HG03060 (cell line): ENCODE measurements around the gene SLC12A3.

Experiments
- ATAC-seq: cut with Tn5 transposase; IDR thresholded peaks from one replicate; pipeline ENCODE4 v1.9.1; 2021; ENCODE audit warnings: low read depth, moderate number of reproducible peaks; ENCODE audit not compliant: unreplicated experiment

SLC12A3 gene

DNA sequence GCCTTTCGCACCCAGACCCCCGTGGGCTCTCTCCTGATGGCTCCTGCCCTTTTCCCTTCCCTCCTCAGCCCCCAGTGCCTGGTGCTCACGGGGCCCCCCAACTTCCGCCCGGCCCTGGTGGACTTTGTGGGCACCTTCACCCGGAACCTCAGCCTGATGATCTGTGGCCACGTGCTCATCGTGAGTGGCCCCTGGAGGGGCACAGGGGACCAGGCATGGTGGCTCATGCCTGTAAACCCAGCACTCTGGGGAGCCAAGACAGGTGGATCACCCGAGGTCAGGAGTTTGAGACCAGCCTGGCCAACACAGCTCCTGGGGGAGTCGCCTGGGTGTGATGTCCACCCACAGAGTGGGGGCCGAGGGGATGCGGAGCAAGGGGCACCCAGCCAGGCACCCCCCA is 21.3 kb downstream of the SLC12A3 start:
- ATAC-seq, result no peak

DNA sequence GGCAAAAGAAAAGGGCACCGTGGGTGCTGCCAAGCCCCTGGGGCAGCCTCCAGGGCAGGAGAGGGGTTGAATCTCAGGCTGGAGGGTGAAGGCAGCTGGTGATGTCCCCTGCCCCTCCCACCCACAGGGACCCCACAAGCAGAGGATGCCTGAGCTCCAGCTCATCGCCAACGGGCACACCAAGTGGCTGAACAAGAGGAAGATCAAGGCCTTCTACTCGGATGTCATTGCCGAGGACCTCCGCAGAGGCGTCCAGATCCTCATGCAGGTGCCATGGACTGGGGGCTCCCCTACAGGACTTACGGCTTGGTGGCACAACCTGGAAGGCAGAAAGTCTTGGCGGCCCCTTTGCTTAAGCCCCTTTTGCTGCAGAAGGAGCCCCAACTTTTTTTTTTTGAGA is 21.8 kb downstream of the SLC12A3 start:
- ATAC-seq, result no peak

DNA sequence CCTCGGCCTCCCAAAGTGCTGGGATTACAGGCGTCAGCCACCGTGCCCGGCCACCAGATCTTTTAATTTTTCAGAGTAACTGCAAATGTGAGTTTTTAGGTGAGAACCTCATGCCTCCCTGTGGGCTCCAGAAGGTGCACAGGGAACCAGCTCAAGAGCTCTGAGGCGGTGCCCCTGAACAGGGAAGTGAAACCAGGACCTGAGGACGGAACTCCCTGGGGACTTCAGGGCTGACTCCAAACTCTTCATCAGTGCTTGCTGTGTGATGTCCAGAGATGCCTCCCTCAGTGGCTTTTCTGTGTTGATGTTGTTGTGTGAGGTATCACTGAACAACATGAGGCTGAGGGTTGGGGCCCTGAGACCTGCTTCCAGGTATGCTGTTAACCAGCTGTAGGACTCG is 23.8 kb downstream of the SLC12A3 start:
- peak; percentile 89 for ATAC-seq

DNA sequence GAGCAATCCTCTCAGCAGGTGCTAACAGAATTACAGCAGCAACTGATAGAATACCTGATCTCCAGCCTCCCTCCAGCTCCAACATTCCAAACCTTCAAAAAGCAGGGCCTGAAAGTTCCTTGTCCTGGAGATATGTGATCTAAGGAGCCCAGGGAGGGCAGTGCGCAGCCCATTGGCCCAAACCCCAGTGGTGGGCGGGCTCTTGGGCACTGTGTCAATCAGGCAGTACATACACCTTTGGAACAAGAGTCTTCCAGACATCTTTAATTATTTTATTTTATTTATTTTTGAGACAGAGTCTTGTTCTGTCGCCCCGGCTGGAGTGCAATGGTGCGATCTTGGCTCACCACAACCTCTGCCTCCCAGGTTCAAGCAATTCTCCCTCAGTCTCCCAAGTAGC is 24.2 kb downstream of the SLC12A3 start:
- no peak for ATAC-seq

DNA sequence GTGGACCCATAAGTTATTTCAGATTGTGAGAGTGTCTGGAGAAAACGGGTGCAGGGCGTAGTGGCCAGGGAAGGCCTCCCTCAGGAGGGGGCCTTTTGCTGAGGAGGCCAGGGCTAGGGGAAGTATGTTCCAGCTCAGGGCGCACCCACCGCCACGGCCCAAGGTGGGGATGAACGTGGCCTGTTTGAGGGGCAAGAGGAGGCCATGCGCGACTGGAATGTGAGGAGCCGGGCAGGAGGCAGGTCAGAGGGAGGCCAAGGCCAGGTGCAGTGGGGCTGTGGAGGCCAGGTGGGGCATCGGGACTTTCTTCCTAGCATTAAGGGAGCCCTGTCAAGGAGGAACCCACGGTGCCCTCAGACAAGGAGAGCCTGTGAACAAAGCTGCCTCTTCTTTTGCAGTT is 26.7 kb downstream of the SLC12A3 start:
- no peak for ATAC-seq

DNA sequence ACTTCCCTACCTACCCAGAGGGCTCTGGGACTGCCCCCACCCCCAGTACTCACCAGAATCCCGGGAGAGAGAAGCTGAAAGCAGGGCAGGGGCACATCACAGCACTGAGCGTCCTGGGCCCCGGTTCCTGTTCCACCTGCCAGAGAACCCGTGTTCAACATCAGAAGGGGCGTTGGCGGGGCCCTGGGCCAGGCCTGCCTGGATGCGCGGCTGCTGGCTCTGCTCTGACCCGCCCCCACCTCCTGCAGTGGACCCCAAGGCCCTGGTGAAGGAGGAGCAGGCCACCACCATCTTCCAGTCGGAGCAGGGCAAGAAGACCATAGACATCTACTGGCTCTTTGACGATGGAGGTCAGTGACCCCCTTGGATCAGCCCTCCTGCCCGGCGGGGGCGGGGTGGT is 27.7 kb downstream of the SLC12A3 start:
- ATAC-seq, result no peak

DNA sequence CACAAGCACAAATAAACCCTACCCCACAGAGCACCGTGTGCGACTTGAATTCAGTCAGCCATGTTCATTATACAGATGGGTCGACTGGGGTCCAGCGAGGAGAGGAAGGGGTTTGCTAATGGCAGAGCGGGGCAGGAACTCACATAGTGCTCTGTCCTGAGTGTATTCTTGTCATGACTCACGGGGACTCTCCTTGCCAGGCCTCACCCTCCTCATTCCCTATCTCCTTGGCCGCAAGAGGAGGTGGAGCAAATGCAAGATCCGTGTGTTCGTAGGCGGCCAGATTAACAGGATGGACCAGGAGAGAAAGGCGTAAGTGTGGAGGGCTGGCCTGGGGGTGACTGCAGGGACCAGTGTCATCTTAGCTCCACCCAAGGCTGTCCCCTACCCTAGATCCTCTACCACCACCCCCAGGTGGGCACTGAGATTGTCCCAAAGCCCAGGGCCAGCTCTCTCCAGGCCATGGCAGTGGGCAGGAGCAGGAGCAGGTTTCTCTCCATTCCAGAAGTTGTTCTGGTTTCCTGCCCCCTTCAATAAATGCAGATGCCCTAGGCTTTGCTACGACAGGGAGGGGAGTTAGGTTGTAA is 29.4 kb downstream of the SLC12A3 start:
- ATAC-seq, result no peak

DNA sequence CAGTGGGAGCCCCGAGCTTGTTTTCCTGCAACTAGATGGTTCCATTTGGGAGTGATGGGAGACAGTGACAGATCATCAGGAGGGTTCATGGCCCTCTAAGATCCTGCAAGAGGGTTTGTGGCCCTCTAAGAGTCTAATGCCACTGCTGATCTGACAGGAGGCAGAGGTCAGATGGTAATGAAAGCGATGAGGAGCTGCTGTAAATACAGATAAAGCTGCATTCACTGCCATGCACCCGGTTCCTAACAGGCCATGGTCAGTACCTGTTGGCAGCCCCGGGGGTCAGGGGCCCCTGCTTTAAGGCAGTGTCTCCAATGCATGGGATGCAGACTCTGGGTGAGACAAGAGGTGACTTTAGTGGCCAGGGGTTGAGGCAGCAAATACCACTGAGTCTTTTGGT is 30.8 kb downstream of the SLC12A3 start:
- ATAC-seq, result no peak

DNA sequence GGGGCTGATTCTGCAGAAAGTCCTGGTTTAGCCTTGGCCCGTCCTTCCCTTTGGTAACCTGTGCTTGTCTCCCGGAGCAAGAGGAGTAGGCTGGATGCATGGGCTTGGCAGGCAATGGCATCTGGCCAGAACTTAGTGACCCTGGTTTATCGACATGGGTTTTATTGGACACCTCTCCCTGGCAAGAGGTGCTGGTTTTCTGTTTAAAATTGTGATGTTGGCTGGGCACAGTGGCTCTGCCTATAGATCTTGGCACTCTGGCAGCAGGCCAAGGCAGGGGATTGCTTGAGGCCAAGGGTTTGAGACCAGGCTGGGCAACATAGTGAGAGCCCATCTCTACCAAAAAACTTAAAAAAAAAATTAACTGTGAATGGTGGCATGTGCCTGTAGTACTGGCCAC is 31.2 kb downstream of the SLC12A3 start:
- ATAC-seq, result no peak

DNA sequence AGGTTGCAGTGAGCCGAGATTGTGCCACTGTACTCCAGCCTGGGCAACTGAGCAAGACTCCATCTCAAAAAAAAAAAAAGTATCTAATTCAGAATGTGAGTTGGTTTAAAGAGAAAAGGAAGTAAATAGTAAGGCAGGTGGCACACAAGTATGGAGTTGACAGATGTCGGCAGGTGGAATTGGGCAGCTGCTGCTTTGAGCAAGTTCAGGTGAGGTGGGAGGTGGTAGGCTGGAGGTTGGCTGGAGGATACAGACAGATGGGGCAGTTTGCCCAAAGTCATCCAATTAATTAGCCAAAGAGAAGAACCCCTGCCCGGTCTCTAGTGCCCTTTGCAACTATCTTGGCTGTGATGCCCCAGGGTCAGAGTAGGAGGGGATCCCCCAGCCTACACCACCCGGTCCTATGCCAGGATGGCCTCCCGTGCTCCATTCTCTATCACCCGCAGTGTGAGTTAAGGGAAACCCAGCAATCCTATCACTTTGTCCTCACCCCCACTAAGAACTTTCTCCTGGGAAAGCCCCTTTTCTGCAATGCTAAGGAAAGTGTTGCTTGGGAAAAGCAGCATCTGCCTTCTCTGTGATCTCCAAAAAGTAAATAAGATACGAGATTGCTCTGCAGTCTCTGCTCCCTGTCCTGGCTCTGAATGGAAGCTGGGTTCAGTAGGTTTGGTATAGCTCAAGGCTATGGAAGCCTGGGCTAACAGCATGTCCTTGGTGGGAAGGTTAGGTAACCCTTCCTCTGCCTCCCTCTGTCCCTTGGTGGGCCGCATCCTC is 32.2 kb downstream of the SLC12A3 start:
- ATAC-seq, result no peak

DNA sequence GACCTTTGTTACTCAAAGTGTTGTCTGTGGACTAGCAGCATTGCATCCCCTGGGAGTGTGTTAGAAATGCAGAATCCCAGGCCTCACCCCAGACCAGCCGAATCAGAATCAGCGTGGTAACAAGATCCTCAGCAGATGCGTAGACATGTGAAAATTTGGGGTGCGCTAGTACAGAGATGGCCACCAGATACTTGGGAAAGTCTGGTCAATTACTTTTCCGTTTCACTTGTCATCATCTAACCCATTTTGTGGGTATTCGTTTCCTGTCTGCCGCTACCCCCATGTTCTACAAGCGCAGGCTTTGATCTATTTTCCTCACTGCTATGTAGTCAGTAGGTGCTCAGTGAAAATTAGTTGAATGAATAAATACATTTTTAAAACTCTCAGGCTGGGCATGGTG is 33.8 kb downstream of the SLC12A3 start:
- ATAC-seq, result no peak

DNA sequence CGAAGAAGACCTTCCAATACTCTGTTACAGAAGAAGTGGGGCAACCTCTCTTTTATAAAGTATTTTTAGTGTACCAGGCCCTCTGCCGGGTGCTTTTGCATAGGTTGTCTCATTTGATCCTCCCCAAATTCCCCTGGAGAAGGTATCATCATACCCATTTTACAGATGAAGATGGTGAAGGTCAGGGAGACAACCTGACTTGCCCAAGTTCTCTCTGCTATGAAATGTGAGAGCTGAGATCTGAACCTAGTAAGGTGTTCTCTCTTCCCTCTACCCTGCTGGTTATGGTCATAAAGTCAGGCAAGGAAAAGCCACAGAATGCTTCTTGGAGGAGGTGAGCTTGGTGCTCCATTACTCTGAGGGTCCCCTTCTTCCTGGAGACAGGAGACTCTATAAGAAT is 38.9 kb downstream of the SLC12A3 start:
- ATAC-seq, result no peak

DNA sequence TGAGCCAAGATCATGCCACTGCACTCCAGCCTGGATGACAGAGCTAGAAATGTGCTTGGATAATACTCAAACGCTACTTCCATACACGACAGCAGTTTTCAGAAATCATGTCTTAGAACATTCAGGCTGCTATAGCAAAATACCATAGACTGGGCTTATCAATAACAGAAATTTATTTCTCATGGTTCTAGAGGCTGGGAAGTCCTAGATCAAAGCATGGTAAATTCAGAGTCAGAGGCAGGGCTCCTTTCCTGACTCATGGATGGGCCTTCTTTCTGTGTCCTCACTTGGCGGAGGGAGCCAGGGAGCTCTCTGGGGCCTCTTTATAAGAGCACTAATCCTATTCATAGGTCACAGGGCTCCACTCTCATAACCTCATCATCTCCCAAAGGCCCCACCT is 42.4 kb downstream of the SLC12A3 start:
- no peak for ATAC-seq

DNA sequence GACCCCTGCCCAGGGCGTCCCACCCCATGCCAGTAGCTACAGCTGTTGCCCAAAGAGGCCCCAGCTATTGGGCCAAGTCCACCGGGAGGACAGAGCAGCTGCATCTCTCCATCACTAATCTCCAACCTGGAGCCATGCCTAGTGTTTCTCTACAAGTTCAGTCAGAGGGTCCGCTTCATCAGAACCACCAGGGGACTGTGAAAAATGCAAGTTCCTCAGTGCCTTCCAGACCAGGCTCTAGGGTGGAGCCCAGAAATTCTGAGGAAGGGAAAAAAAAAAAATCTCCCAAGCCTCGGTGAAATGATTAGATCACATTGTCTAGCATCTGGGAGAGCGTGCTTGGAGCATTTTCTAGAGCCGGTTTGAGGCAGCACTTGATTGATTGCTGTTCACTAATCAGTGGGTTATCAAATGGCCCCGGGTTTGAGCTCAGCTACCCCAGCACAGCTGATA is 44.5 kb downstream of the SLC12A3 start:
- ATAC-seq, result no peak

DNA sequence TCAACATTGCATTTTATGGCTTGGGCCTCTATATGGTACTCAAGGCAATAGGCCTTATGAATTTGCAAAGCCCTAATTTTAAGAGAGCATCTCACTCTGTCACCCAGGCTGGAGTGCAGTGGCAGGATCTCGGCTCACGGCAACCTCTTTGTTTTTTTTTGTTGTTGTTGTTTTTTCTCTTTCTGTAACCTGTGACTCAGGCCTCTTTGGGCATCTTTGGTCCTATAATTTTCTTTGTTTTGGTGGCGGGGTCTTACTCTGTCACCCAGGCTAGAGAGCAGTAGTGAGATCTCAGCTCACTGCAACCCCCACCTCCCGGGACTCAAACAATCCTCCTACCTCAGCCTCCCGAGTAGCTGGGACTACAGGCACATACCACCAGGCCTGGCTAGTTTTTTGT is 45.1 kb downstream of the SLC12A3 start:
- no peak for ATAC-seq

DNA sequence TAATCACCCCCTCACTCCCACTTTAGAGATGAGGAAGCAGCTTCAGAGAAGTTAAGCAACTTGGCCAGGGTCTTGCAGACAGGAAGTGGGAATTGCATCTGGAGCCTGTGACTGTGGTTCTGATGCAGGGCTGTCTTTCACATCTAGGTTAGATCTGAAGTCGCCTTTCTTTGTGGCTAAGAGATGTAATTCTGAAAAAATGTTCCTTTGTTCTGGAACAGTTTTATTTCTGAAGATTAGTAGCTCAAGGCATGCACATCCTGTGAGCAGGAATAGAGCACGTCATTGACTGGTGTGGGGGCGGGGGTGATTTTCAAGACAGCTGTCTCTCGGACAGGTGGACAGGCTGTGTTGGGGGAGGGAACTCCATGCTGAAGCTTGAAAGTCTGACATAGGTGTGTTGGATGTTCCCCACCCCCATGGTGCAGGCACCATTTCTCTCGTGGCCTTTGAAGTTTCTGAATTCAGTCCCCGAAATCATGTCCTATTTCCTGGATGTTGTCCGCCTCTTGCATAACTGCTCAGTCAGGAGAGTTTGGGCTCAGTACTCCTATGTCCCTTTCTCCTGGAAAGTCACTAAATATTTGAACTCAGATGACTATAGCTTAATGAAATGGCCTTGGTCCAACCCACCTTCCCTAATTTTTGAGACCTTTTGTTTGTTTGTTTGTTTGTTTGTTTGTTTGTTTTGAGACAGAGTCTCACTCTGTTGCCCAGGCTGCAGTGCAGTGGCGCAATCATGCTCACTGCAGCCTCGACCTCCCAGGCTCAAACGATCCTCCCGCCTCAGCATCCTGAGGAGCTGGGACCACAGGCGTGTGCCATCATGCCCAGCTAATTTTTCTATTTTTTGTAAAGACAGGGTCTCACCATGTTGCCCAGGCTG is 45.9 kb downstream of the SLC12A3 start:
- no peak for ATAC-seq

DNA sequence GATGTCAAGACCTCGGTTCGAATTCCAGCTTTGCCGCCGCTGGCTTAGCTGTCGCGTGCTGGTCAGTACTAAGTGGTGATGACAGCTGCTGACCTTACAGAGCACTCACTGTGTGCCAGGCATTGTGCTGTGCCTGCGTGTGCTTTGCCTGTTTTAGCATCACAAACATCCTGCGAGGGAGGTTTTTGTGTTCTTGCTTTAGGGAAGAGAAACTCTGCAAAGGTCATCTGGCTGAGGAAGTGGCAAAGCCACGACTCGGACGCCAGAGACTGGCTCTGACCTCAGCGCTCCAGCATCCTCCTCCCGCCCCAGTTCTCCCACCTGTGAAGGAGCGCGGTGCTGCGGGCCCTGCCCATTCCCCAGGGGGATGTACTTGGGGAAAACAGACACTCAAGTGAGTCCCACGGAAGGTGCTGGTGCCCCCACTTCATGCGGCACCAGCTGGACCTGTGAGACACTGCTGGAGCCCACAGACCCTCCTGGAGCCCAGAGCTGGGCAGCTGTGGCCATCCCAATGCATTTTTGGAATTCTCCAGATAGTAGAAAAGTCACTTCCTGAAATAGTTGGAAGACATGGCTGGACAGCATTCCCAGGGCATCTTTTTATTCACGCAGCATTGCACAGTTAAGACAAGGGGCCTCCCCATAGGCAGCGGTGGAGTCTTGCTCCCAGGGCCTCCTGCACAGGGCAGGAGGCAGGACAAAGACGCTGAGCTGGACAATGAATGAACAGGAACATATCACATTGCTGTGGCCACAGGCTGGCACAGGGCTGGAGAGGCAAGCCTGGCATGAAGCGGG is 47.0 kb downstream of the SLC12A3 start:
- ATAC-seq, result peak; percentile 57

DNA sequence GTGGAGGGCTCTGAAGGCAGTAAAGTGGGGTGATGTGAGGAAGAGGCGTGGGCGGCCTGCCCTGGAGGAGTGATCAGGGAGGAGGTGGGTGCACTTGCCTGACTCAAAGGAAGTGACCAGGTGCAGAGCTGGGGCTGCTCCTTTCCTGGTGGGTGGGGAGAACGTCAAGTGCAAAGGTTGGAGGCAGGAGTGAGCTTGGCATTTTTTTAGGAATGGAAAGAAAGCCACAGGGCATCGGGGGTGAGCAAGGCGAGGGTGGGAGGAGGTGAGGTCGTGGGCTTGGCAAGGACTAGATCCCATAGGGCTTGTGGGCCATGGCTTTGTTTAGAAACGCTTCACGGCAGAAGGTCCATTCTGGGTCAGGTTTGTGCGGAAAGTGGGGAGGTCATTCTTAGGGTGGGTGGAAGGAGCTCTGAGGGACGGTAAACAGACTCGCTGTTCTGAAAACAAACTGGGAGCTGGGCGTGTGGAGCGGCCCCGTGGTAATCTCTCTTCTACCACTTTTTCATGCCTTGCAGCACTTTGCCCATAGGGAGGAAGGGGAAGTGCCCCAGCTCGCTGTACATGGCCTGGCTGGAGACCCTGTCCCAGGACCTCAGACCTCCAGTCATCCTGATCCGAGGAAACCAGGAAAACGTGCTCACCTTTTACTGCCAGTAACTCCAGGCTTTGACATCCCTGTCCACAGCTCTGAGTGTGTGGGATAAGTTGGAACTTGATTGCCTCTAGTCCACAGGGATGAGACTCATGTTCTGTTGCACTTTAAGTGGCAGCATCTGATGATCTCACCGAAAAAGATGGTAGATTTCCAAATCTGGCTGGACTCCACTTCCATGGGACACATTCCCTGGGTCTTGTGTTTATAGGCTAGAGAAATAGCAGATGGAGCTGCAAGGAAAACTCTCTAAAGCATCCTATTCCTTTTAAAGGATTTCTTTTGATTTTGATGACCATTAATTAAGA is 48.0 kb downstream of the SLC12A3 start:
- no peak for ATAC-seq

DNA sequence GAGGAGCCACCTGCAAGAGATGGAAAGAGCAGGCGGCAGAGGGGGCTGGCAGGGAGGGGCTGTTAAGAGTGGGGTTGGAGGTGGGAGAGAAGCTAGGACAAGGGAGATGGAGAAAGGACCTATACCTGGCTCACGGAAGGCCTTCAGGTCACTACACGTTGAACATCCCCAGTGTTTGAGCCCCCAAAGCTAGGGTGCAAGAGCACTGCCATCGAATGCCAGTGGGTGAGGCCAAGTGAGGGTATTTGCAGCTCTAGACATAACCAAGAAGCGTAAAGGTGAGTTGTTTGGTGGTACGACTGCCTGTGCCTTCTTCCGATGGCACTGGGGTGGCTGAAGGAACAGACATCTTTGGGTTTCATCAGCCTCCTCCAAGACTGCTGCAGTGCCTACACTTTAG is 49.9 kb downstream of the SLC12A3 start:
- ATAC-seq, result no peak
